GM23338 (cell line): Measurements from ENCODE around the gene AUH. TPM values are rescaled to one million over a fixed set of nuclear protein-coding genes. Genes with fewer than 3 reads are reported as not detected.

ENCODE experiments used
- ATAC-seq: fragments of 200-7000 bp; cut with Tn5 transposase; 3 replicates; pipeline ENCODE4 v1.9.1; 2020
- DNase-seq: peaks from one replicate; pipeline ENCODE4 v3.0.0-alpha.2; 2015; ENCODE audit warnings: low spot score
- H2AFZ ChIP-seq: fragments of 200-600 bp; sonication (generic); 2 replicates; pipeline ENCODE4 v1.8.0; 2016; ENCODE audit warnings: antibody characterized with exemption, mild to moderate bottlenecking, moderate library complexity
- H3F3A ChIP-seq: fragments of 200-600 bp; sonication (generic); replicated peaks from 2 replicates; pipeline ENCODE4 v1.8.0; 2017; ENCODE audit warnings: antibody characterized with exemption, mixed run types, low read depth
- H3K27ac ChIP-seq: fragments of 200-600 bp; sonication (generic); 2 replicates; pipeline ENCODE4 v1.6.1; 2016; ENCODE audit warnings: low read depth
- H3K27me3 ChIP-seq: fragments of 200-600 bp; sonication (generic); 2 replicates; pipeline ENCODE4 v1.8.0; 2016; ENCODE audit warnings: mild to moderate bottlenecking, mixed run types, moderate library complexity; ENCODE audit not compliant: insufficient read depth
- H3K36me3 ChIP-seq: fragments of 200-600 bp; sonication (generic); 2 replicates; pipeline ENCODE4 v1.8.0; 2016; ENCODE audit warnings: mild to moderate bottlenecking; ENCODE audit not compliant: insufficient read depth
- H3K4me1 ChIP-seq: fragments of 200-600 bp; sonication (generic); 2 replicates; pipeline ENCODE4 v1.8.0; 2016; ENCODE audit warnings: mild to moderate bottlenecking, moderate library complexity; ENCODE audit not compliant: insufficient read depth
- H3K4me2 ChIP-seq: fragments of 200-600 bp; sonication (generic); 2 replicates; pipeline ENCODE4 v1.7.1; 2017; ENCODE audit warnings: mixed run types
- H3K4me3 ChIP-seq: fragments of 200-600 bp; sonication (generic); 2 replicates; pipeline ENCODE4 v1.6.1; 2016; ENCODE audit warnings: mixed run types
- H3K79me2 ChIP-seq: fragments of 200-600 bp; sonication (generic); replicated peaks from 2 replicates; pipeline ENCODE4 v1.8.0; 2017; ENCODE audit warnings: mild to moderate bottlenecking; ENCODE audit not compliant: insufficient read depth
- H3K9me2 ChIP-seq: fragments of 200-600 bp; sonication (generic); 2 replicates; pipeline ENCODE4 v1.8.0; 2017; ENCODE audit not compliant: insufficient read depth
- H4K20me1 ChIP-seq: fragments of 200-600 bp; sonication (generic); replicated peaks from 2 replicates; pipeline ENCODE4 v1.8.0; 2017; ENCODE audit warnings: mild to moderate bottlenecking; ENCODE audit not compliant: insufficient read depth
- H3K27ac Mint-ChIP-seq: 2 replicates; pipeline ENCODE4 v1.8.0; 2020; ENCODE audit warnings: inconsistent platforms, mild to moderate bottlenecking, moderate library complexity, mixed read lengths
- H3K27me3 Mint-ChIP-seq: 3 replicates; pipeline ENCODE4 v1.8.0; 2022; ENCODE audit warnings: low read depth, mild to moderate bottlenecking, moderate library complexity, mixed read lengths, inconsistent platforms; ENCODE audit not compliant: insufficient read depth, poor library complexity
- H3K36me3 Mint-ChIP-seq: 3 replicates; pipeline ENCODE4 v1.8.0; 2021; ENCODE audit warnings: low read depth, mild to moderate bottlenecking, inconsistent platforms, moderate library complexity, mixed read lengths
- H3K4me1 Mint-ChIP-seq: 3 replicates; pipeline ENCODE4 v1.8.0; 2020; ENCODE audit warnings: mild to moderate bottlenecking, inconsistent platforms, mixed read lengths
- H3K4me3 Mint-ChIP-seq: 3 replicates; pipeline ENCODE4 v1.8.0; 2021; ENCODE audit warnings: moderate library complexity, mild to moderate bottlenecking, inconsistent platforms, mixed read lengths
- H3K9me3 Mint-ChIP-seq: 3 replicates; pipeline ENCODE4 v1.8.0; 2020; ENCODE audit warnings: moderate library complexity, mild to moderate bottlenecking, inconsistent platforms, mixed read lengths
- CREB1 ChIP-seq: fragments of 250-450 bp; sonication (Bioruptor Pico); IDR thresholded peaks from 2 replicates; pipeline ENCODE4 v1.5.0; 2020; ENCODE audit warnings: low read depth, mild to moderate bottlenecking, moderate library complexity
- EZH2 ChIP-seq: fragments of 200-600 bp; sonication (generic); IDR thresholded peaks from one replicate; pipeline ENCODE4 v1.8.0; 2017; ENCODE audit warnings: antibody characterized with exemption, mild to moderate bottlenecking, low read depth; ENCODE audit not compliant: unreplicated experiment
- EZH2phosphoT487 ChIP-seq: fragments of 200-600 bp; sonication (generic); IDR thresholded peaks from one replicate; pipeline ENCODE4 v1.8.1; 2018; ENCODE audit warnings: antibody characterized with exemption; ENCODE audit not compliant: unreplicated experiment
- NANOG ChIP-seq: IDR thresholded peaks from 2 replicates; pipeline ENCODE4 v1.6.1; 2016; ENCODE audit warnings: antibody characterized with exemption, borderline replicate concordance
- POLR2AphosphoS5 ChIP-seq: IDR thresholded peaks from 2 replicates; pipeline ENCODE4 v1.6.1; 2016; ENCODE audit warnings: antibody characterized with exemption, low read depth
- STAT1 ChIP-seq: IDR thresholded peaks from one replicate; pipeline ENCODE4 v1.6.1; 2016; ENCODE audit warnings: antibody characterized with exemption; ENCODE audit not compliant: unreplicated experiment
- ZNF114 ChIP-seq: fragments of 250-450 bp; sonication (Bioruptor Pico); IDR thresholded peaks from 2 replicates; pipeline ENCODE4 v1.5.0; 2020; ENCODE audit warnings: mild to moderate bottlenecking, moderate library complexity
- ZNF331 ChIP-seq: fragments of 250-450 bp; sonication (Bioruptor Pico); IDR thresholded peaks from 2 replicates; pipeline ENCODE4 v1.5.0; 2020; ENCODE audit warnings: low read depth, mild to moderate bottlenecking, moderate library complexity
- ZNF462 ChIP-seq: fragments of 250-450 bp; sonication (Bioruptor Pico); IDR thresholded peaks from 2 replicates; pipeline ENCODE4 v1.5.0; 2020; ENCODE audit warnings: mild to moderate bottlenecking, moderate library complexity
- polyA plus RNA-seq: library from polyadenylated mRNA; unstranded; fragments of >200 nt; fragmentation: Nextera tagmentation; extraction: Ambion mirVana; gene quantifications from 2 replicates; pipeline ENCODE4 v1.2.1, GENCODE V29; 2016
- total RNA-seq: library from RNA; depleted of rRNA; stranded (reverse); fragments of >200 nt; shearing (Covaris generic); gene quantifications from 2 replicates; pipeline ENCODE4 v1.2.3, GENCODE V29; 2014
- TF ChIP-seq, protein P1 (sequence below): IDR thresholded peaks from 2 replicates; pipeline ENCODE4 v1.6.1; 2016; ENCODE audit warnings: antibody characterized with exemption

The AUH gene
- total and polyA plus RNA-seq, 2 experiments from 2014 or later: 28.8 to 34.2 TPM

DNA sequence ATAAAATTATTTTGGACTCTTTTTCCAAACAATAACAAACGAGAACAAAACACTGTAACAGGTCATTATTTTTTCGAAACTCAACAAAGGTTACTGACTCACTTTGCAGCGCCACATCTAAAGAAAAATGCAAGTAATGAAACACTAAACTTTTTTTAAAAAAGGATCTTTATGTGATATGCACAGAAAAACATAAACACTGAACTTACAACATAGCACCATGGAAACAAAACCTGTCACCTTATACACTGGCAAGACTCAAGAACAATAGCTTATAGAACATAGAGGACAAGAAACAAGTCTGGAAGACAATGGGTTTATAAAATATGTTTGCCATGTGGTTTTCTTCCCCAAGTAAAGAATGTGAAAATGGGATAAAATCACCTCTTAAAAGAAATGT is 85.2 kb downstream of the AUH start (continued):
- no peak for TF ChIP-seq ZNF462 (CRISPR knock-in tag)

DNA sequence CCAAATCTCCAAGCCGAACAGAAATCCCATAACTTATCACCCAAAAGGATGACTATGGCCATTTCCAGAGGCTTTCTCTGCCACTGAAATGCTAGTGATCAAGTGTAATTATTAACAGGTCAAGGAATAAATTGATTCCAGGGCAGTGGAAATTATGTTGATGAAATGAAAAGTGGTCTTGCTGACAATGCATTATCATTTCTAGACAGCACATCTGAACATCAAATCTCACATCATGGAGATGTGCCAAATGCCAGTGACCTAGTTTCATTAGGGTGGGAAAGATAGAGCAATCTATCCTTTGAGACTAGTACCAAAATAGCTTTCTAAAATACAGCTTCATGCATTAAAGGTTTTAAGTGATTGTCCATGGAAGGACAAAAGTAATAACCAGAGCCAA is 86.1 kb downstream of the AUH start:
- Histone ChIP-seq H3F3A (no peaks in the 10 kb centered on the region), H2AFZ (no peak overlapping the region), H4K20me1 (no peaks in the 10 kb centered on the region; the same call in 1 of the 2 replicates), H3K4me3 (no peak overlapping the region), H3K27me3 (no peaks in the 10 kb centered on the region), H3K4me1 (peaks cover 8% of the 10 kb centered on the region; the same call in 1 of the 2 replicates), H3K4me2 (no peak overlapping the region), H3K9me2 (no peaks in the 10 kb centered on the region), H3K79me2 (peaks cover 7% of the 10 kb centered on the region; the same call in 1 of the 2 replicates), H3K36me3 (no peaks in the 10 kb centered on the region), H3K27ac (no peak overlapping the region)
- ATAC-seq: no peak
- Mint-ChIP-seq H3K27me3 (no peaks in the 10 kb centered on the region), H3K4me3 (no peak overlapping the region), H3K27ac (no peak overlapping the region), H3K4me1 (peaks cover 16% of the 10 kb centered on the region), H3K9me3 (no peaks in the 10 kb centered on the region), H3K36me3 (no peaks in the 10 kb centered on the region)
- no peak for DNase-seq
- TF ChIP-seq, protein P1, sequence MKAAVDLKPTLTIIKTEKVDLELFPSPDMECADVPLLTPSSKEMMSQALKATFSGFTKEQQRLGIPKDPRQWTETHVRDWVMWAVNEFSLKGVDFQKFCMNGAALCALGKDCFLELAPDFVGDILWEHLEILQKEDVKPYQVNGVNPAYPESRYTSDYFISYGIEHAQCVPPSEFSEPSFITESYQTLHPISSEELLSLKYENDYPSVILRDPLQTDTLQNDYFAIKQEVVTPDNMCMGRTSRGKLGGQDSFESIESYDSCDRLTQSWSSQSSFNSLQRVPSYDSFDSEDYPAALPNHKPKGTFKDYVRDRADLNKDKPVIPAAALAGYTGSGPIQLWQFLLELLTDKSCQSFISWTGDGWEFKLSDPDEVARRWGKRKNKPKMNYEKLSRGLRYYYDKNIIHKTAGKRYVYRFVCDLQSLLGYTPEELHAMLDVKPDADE: no peak
- TF ChIP-seq CREB1: no peak
- no peak for TF ChIP-seq STAT1
- TF ChIP-seq ZNF114 (CRISPR knock-in tag): no peak
- no peak for TF ChIP-seq POLR2AphosphoS5
- no peak for TF ChIP-seq NANOG
- TF ChIP-seq EZH2: no peak
- TF ChIP-seq ZNF331: no peak
- TF ChIP-seq EZH2phosphoT487: no peak
- TF ChIP-seq ZNF462 (CRISPR knock-in tag): no peak
